ENCODE measurements around the gene AQP6.

AQP6 gene

GRCh38 chr12:49943625-49943960, 29.2 kb upstream of the AQP6 start:
- DNase-seq = no peak

GRCh38 chr12:49944046-49944445, 28.7 kb upstream of the AQP6 start:
- DNase-seq = no peak

- DNase-seq = no peak
Observed at GRCh38 chr12:49944718-49945117, 28.0 kb upstream of the AQP6 start.

- DNase-seq = no peak
Observed at GRCh38 chr12:49945394-49946080, 27.2 kb upstream of the AQP6 start.

- no peak for DNase-seq
Observed at GRCh38 chr12:49946086-49946485, 26.7 kb upstream of the AQP6 start.

GRCh38 chr12:49946497-49946896, 26.2 kb upstream of the AQP6 start:
- DNase-seq = no peak

GRCh38 chr12:49947593-49948226, 25.0 kb upstream of the AQP6 start:
- no peak for DNase-seq

- DNase-seq = no peak
Observed at GRCh38 chr12:49948866-49949845, 23.6 kb upstream of the AQP6 start.

- no peak for DNase-seq
Observed at GRCh38 chr12:49949866-49950265, 22.9 kb upstream of the AQP6 start.

- no peak for DNase-seq
Observed at GRCh38 chr12:49950273-49951251, 22.2 kb upstream of the AQP6 start, which contains the start of gene AQP2. AQP2 (plus strand) TSS chr12:49950737; CDS start chr12:49950831, 94 bp downstream.

GRCh38 chr12:49951411-49952240, 21.1 kb upstream of the AQP6 start:
- no peak for DNase-seq

GRCh38 chr12:49952391-49953055, 20.2 kb upstream of the AQP6 start:
- DNase-seq = no peak

GRCh38 chr12:49953151-49953550, 19.6 kb upstream of the AQP6 start:
- DNase-seq = no peak

GRCh38 chr12:49953961-49954846, 18.5 kb upstream of the AQP6 start:
- DNase-seq = no peak

- DNase-seq = no peak
Observed at GRCh38 chr12:49954863-49955830, 17.6 kb upstream of the AQP6 start.

- no peak for DNase-seq
Observed at GRCh38 chr12:49955899-49956662, 16.7 kb upstream of the AQP6 start.

GRCh38 chr12:49956663-49957569, 15.8 kb upstream of the AQP6 start:
- DNase-seq = no peak

Measured in NCI-H446 treated with DMSO at 0.1 percent for 48 hours (cell line).